CD4-positive, alpha-beta T cell treated with Interleukin-15 for 4 hours (primary cell): Measurements from ENCODE around the gene PSKH1.
A peak's percentile ranks its signal among the peaks of the same experiment; 100 is the strongest.
"Not testable (repeated sequence)": the region's sequence is repeated elsewhere in the genome, so short reads cannot be mapped to it uniquely, and the experiment has no call there.

Experiments used
- DNase-seq: peaks from one replicate; pipeline ENCODE4 v3.0.0-alpha.2; 2020; ENCODE audit warnings: low spot score

The PSKH1 gene

GRCh38 chr16:67886387-67886786 is 6.7 kb upstream of the PSKH1 start:
- no peak for DNase-seq

DNA sequence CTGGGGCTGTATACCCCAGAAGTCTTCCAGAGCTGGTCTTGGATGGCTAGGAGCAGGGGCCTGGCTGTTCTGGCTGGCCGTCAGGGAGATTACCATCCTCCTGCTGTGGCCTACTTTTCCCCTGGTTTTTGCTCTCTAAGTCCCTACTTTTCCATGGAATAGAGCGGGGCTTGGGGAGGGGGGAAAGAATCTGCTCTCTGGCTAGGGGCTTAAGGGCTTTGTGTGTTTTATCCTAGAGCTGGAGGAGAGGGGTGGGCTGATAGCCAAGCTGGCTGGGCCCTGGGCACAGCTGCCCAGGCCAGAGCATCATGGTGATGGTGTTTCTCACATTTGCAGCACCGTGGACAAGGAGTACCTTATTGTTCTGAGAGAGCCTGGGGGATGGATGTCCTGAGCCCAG is 4.7 kb upstream of the PSKH1 start:
- DNase-seq, result no peak

- DNase-seq, result no peak
Observed at GRCh38 chr16:67892375-67892774, 679 bp upstream of the PSKH1 start.

GRCh38 chr16:67893743-67894399 is 817 bp downstream of the PSKH1 start:
- DNase-seq, result no peak

DNA sequence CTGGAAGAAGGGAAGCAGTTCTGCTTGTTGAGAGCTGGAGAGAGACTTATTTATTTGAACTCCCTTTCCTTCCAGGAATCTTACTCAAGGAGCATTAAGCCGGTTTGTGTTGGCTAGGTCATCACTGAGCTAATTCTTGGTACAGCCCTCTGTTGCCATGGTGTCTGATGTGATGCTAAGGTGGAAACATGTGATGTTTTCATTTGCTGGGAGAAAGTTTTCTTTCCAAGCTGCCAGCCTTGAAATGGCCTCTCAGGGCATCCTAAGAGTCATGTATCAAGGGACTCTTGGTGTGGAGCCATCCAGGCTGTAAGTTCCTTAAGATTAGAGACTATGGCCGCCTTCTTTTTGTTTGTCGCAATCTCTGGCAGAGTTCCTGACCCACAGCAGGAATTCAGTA is 4.2 kb downstream of the PSKH1 start:
- no peak for DNase-seq

- DNase-seq, result no peak
Observed at GRCh38 chr16:67901734-67902133, 8.7 kb downstream of the PSKH1 start.

DNA sequence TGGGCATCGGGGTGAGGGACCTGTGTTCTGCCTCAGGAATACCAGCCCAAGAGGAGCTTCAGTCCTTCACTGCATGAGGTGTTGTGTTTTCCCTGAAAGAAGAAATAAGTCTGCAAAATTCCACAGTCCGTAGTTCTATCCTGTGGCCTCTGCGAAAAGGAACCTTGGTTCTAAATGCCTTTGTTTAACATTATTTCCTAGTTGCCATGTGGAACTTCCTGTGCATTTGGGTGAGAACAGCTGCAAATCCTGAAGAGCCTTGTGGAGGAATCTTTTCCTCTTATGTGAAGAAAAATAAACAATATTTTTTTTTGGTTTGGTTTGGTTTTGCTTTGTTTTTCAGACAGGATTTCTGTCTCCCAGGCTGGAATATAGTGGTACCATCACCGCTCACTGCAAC is 9.8 kb downstream of the PSKH1 start:
- no peak for DNase-seq

GRCh38 chr16:67907397-67908180 is 14.5 kb downstream of the PSKH1 start:
- DNase-seq, result no peak

- DNase-seq, result no peak
Observed at GRCh38 chr16:67909056-67909742, 16.1 kb downstream of the PSKH1 start.

GRCh38 chr16:67910158-67910557 is 17.1 kb downstream of the PSKH1 start:
- DNase-seq, result no peak

DNA sequence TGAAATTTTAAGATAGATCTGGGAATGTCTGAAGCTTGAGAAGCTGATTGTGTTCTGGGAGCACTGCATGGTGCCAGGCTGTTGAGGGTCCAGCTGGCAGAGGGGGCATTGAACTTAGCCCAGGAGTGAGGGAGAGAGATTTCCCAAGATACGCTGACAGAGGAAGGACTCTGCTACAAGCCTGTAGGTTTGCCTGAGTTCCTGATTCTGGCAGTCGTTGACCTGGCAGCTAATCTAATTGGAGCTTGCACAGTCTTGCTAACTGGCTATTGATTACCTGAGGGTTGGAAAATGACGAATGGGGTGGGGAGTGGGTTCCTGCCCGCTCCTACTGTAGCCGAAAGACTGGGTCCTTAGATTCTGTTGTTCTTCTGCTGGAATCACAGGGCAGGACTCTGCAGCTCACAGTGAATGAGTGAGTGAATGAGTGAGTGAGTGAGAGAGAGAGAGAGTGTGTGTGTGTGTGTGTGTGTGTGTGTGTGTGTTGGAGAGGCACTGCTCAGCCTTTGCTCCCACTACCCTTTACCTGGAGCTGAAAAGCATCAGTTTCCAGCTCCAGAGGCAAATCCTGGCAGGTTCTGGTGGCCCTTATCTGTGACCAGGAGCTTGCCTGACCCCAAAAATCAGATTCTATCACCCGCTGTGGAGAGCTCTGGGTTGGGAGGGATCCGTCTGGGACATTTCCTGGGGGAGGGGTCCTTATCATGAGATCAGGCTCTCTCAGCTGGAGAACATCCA is 21.9 kb downstream of the PSKH1 start:
- no peak for DNase-seq

DNA sequence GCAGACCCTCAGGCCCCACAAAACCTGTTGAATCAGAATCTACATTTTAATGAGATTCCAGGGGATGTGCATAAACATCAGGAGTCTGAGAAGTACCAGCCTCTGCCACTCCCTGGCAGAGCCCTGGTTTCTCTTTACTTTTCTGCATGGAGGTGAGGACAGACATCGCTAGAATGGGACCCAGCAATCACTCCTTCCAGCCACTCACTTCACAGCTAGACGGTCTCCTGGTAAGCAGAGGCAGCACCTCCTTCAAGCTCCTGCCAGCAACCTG is 22.4 kb downstream of the PSKH1 start:
- not testable (repeated sequence) for DNase-seq

GRCh38 chr16:67915831-67916723 is 23.0 kb downstream of the PSKH1 start:
- no peak for DNase-seq

GRCh38 chr16:67917140-67917851 is 24.2 kb downstream of the PSKH1 start:
- DNase-seq, result no peak

- peak; percentile 60 for DNase-seq
Observed at GRCh38 chr16:67917852-67918236, 24.8 kb downstream of the PSKH1 start.

DNA sequence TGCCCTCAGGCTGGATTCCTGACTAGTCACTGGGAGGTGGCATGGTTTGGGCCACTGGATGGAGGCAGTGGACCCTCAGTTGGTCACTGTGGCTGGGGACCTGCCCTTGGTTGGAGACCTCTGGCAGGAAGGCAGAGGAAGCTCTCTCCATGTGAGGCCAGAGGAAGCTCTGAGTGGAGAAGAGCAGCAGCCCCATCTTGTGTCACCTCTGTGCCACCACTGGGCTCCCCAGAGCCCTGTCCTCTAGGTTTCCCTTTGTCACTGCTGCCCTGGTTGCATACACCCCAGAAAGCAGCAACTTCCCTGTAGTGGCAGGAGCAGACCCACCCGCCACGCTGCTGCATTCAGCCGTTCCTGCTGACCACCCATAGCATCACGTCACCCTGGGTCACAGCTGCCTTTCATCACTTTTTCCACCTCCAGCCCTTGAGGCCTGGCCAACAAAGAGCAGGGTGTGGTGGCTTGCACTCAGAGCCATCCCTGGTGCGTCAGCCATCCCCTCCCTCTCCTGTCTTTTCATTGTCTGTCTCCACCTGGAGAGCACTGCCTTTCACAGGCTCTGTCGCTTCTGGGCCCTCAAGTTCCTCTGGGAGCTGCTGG is 26.7 kb downstream of the PSKH1 start:
- DNase-seq, result no peak

DNA sequence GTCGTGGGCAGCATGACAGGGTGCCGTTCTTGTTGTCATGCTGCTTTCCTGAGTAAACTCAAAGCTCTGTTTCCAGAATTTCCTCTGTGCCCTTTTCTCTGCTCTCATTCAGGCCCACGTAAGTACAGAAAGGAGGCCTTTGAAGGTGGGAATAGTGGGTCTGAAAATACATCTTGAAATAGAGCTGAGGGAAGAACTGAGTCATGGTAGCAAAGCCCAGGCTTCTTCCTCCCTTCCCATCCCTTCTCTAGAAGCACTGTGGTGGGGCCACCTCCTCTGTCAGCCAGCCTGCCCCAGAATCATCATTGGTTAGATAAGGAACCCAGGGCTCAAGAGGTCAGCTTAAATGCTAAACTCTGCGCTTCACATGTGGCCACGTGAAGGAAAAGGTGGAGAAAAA is 29.2 kb downstream of the PSKH1 start:
- no peak for DNase-seq

DNA sequence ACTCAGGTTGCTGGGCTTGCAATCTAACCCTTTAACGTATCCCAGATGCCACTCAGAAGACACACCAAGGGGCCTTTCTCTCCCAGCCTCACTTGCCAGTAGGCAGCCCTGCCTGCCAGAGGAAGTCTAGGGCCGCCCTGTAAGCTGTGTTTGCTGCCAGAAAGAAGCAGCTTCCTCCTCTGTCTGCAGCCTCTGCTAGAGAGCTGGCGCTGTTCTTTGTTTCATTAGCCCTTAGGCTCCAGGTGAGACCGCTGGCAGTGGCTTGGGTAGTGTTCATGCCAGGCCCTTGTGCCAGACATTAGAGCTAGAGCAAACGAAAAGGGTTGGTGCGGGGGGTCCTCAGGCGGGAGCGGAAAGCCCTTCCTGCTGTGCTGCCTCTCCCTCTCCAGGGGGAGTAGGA is 29.7 kb downstream of the PSKH1 start:
- no peak for DNase-seq

DNA sequence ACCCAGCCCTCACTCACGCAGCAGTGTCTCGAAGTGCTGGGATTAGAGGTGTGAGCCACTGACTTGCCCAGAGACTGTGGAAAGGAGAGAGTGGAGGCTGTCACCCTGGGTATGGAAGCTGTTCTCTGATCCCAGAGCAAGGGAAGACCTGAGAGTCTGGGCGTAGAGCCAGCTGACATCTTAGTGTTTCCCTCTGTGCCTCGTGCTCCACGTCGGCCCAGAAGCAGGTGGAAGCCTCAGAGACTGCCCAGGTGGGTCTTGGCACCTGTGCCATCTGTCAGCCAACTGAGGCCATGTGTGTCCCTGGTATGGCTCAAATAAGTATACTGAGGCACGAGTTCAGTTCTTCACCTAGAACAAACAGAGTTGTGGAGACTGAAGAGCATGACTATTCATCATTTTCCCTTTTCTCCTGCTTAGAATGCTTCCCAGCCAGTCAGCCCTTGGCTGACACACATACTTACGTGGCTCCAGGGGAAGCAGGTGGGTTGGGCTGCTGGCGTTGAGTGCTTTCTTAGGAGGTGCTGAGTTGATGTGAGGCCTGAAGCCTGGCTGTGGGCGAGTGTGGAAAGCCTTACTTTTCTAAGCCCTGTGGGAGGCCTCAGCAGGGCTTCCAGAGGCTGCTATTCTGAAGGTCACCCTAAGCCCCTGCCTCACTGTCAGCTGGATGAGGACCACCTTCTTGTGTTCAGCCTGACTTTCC is 30.5 kb downstream of the PSKH1 start:
- no peak for DNase-seq
